NK-92 treated with Interleukin-12 subunit alpha and Interleukin-12 subunit beta, amount 100 ng/mL, for 24 hours (cell line): ENCODE results near the gene MCMBP.
A peak's percentile ranks its signal among the peaks of the same experiment; 100 is the strongest.
"Not testable (repeated sequence)": the region's sequence is repeated elsewhere in the genome, so short reads cannot be mapped to it uniquely, and the experiment has no call there.

Source experiments
- DNase-seq: peaks from one replicate; lab custom pipeline; 2025; lab: John Stamatoyannopoulos, UW

Gene MCMBP

DNA sequence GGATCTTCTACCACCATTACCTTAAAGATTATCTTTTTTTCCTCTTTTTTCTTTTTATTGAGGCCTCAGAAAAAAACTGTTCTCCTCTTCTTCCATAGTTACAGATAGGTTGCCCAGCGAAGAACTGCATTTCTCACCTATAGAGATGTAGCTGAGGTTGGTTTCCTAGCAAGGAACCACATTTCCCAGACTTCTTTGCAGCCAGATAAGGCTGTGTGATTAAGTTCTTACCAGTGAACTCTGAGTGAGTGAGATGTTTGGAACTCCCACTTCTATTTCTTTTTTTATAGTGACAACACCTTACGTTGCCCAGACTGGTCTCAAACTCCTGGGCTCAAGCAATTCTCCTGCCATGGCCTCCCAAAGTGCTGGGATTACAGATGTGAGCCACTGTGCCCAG is 5.9 kb upstream of the MCMBP start:
- DNase-seq, result no peak

- DNase-seq, result peak; percentile 76
Observed at GRCh38 chr10:119872860-119873681, 428 bp upstream of the MCMBP start.

DNA sequence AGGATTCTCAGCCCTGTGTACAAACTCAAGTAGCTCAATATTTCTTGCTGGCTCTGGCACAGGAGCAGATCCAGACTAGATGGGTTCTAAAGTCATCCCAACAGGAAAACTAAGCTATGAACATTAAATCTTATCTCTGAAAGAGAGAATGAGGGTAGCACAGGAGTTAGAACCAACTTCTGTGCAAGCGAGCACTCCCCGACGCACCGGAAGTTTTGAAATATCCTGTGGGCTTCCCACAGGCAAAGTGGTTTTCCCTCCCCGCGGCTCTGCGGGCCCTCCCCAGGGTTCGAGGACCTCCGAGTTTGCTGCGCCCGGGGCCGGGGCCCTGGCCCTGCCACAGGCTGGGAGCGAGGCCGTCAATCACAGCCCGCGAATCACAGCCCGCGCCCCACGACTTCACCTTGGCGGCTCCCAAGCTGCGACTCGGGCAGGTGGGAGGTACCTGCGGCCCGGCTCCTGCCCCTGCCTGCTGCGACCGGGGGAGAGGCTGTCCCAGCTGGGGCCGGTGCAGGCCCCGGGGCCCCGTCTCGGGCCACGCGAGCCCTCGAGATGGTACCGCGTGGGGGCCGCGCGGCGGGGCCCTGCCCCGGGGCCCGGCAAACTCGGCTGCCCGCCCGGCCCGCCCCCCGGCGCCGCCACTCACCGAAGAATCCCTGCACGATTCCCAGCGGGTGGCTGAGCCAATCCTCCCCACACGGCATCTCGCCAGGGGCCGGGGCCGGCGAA is 598 bp downstream of the MCMBP start:
- DNase-seq, result peak; percentile 74

- DNase-seq, result not testable (repeated sequence)
Observed at GRCh38 chr10:119869398-119869797, 3.2 kb downstream of the MCMBP start.

DNA sequence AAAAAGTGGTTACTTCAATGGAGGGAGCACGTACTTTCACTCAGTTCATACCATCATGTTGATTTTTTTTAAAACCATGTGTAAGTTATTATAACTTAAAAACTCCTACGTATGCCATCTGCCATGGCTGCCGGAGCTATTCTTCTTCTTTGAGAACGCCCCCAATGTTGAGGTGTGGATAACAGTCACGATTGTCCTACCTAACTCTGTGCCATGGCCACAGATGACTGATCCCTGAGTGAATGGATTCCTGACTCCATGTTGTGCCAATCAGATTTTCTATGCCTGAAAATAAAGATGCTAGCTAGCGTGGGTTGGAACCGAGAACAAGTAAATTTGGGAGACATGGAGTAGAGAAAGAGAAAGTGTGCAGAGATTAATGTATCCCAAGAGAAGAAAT is 5.3 kb downstream of the MCMBP start:
- DNase-seq, result no peak

DNA sequence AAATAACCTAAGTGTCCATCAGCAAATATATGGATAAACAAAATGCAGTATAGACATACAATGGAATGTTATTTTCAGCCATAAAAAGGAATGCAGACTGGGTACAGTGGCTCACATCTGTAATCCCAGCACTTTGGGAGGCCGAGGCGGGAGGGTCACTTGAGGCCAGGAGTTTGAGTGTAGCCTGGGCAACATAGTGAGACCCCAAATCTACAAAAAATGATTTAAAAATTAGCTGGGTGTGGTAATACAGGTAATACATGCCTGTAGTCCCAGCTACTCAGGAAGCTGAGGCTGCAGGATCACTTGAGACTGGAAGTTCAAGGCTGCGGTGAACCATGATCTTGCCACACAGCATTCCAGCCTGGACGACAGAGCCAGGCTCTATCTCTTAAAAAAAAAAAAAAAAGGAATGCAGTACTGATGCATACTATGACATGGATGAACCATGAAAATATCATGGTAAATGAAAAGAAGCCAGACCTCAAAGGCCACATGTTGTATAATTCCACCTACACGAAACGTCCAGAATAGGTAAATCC is 6.9 kb downstream of the MCMBP start:
- DNase-seq, result no peak

GRCh38 chr10:119863951-119864565 is 8.6 kb downstream of the MCMBP start:
- no peak for DNase-seq

- DNase-seq, result no peak
Observed at GRCh38 chr10:119862524-119862923, 10.1 kb downstream of the MCMBP start.

DNA sequence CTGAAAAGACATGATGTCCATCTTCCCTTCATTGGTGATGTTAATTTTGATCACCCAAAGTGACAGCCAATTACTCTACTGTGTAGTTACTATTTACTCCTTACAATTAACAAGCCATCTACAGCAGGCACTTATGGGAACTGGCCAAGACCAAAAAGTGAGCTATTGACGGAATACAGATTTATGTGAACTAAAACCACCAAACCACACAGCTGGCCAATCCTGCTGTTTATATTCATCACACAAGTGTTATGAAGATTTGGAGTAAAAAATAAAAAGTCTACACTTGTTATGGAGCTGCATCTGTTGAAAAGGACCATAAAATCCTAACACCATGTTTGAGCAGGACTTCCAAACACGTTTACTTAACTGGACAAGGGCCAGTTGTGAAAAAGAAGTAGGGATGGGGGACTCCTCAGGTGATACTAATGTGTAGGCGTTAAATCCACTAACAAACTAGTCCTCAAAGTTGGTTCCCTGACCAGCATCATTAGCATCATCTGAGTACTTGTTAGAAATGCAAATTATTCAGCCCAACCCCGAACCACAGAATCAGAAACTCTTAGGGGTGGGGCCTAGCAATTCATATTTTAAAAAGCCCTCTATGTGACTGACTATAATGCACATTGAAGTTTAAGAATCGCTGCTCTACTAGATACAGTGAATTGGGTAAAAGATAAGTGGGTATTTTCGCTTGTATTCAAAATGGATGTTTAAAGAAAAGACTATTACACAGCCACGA is 11.6 kb downstream of the MCMBP start:
- no peak for DNase-seq

- no peak for DNase-seq
Observed at GRCh38 chr10:119859420-119860258, 13.0 kb downstream of the MCMBP start.

DNA sequence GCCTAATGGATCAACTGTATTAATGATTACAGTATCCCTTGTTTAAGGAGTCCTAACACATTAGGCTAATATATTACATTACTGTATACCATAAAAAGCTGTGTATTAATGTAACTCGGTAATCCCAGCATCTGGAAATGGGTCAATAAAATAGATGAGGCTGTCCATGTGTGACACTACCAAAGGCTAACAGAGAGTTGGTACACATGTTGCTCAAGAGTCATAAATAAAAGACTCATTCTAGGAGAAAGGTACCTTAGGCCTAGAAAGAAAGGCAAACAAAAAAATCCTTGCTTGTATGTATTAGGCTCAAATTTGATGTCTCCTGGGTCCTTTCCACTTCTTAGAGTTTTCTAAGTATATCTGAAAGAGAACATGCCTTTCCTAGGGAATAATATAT is 14.6 kb downstream of the MCMBP start:
- DNase-seq, result no peak

DNA sequence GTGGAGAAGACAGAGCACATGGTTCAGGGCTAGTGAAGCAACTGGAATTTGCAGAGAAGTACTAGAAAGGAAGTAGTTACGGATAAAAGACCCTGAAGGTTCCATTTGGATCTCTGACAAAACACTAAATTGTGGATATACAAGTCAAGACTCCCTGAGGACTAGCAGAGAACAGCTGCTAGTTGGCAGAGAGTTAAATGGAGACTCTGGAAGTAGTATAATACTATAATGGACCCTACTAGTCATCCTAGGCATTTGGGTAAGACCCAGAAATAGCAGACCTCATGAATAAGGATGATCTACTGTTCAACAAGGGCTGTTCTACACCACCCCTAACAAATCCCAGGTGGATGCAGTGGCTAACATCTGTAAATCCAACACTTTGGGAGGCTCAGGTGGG is 19.1 kb downstream of the MCMBP start:
- no peak for DNase-seq

GRCh38 chr10:119852822-119853221 is 19.8 kb downstream of the MCMBP start:
- DNase-seq, result no peak

DNA sequence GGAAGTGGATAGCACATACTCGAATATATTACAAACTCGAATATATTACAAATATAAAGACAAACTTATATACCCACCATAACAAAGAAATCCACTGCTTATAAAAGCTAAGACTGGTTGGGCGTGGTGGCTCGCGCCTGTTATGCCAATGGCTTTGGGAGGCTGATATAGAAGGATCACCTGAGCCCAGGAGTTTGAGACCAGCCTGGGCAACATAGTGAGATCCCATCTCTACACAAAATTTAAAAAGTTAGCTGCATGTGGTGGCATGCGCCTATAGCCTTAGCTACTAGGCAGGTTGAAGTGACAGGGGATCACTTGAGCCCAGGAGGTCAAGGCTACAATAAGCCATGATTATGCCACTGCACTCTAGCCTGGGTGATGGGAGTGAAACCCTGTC is 20.4 kb downstream of the MCMBP start:
- DNase-seq, result no peak

DNA sequence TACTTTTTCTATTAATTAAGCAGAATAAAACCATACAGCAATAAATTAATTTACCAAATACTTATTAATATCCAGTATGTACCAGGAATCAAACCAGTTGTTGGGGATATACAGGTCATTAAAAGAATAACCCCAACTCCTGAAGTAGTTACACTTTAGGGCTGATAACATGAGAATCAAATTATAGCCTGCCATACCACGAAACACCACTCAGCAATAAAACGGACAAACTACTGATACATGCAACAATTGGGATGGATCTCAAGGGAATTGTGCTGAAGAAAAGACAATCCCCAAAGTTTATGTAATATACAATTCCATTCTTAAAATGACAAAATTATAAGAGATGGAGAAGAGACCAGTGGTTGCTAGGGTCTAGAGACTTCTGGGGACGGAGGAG is 22.7 kb downstream of the MCMBP start:
- DNase-seq, result no peak

GRCh38 chr10:119849031-119849789 is 23.4 kb downstream of the MCMBP start:
- no peak for DNase-seq

DNA sequence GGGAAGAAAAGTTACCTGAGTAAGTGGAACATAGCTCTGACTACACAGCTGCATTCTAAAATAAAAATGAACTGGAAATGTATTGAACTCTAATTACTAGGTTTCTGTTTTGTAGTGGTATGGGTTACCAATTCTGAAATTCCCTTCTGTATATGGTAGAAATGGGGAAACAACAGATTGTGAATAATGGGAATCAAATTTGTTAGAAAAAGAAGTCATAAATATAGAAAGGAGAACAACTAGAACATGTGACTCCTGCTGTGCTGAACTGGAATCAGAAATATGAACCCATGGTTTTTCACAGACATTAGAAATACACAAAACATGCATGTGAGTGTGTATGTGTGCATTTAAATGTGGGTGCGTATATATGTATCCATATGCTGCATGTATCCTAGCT is 27.0 kb downstream of the MCMBP start:
- DNase-seq, result no peak

GRCh38 chr10:119834188-119834587 is 38.5 kb downstream of the MCMBP start:
- no peak for DNase-seq

DNA sequence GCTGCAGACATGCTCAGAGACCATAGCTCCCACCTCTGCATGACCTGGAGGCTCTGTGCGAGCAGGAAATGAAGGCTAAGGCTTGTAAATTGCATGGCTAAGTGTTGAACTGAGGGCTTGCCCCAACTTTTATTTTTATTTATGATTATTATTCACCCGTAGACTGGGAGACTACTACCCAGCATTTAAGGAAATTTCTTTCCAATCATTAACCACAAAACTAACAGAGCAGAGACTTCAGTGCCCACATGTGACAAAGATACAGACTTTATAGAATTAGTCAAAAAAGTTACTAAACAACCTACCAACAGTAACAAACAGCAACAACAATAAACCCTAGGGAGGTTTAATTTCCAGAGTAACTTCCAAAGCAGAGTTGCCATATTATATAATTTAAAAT is 39.7 kb downstream of the MCMBP start:
- no peak for DNase-seq

DNA sequence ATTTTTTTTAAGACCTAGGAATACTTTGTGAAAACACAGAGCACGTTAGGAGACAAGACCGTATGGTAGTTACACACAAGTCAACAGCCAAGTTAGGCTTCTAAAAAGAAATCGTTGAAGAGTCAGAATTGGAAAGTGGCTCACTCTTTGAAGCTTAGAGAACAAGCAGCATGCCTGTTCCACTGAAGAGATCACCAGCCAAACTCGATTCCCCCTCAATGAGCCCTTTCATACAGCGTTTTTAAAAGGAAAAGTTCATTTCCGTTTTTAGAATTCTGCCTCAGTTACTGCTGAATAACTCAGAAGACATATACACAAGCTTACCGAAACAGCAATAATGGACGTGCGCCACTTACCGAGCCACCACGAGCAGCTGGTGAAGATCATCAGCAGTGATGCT is 41.0 kb downstream of the MCMBP start:
- DNase-seq, result no peak
